Transverse colon (tissue), 3 donors: Measurements from ENCODE around the gene UNC119.

ENCODE experiments used
- EP300 ChIP-seq: sonication (generic); formaldehyde crosslinking; IDR thresholded peaks from one replicate; pipeline ENCODE4 v1.6.1; 2017; ENCODE audit warnings: antibody characterized with exemption, low read depth
- POLR2A ChIP-seq: fragments of 450-650 bp; IDR thresholded peaks from one replicate; pipeline ENCODE4 v1.6.1; 2016; ENCODE audit warnings: antibody characterized with exemption, mild to moderate bottlenecking, moderate library complexity
- TF ChIP-seq, protein P1 (sequence below), 5 experiments: fragments of 200-600 bp in 3 of 5; fragments of 450-650 bp in 2 of 5; sonication (generic) in 3 of 5; IDR thresholded peaks; 1 replicate in 2 of 5; 2 replicates in 3 of 5; pipeline ENCODE4 v1.5.1; 2016 to 2017; ENCODE audit warnings: antibody characterized with exemption in 5 of 5, inconsistent platforms in 3 of 5, mild to moderate bottlenecking in 2 of 5, moderate library complexity in 1 of 5

DNA sequence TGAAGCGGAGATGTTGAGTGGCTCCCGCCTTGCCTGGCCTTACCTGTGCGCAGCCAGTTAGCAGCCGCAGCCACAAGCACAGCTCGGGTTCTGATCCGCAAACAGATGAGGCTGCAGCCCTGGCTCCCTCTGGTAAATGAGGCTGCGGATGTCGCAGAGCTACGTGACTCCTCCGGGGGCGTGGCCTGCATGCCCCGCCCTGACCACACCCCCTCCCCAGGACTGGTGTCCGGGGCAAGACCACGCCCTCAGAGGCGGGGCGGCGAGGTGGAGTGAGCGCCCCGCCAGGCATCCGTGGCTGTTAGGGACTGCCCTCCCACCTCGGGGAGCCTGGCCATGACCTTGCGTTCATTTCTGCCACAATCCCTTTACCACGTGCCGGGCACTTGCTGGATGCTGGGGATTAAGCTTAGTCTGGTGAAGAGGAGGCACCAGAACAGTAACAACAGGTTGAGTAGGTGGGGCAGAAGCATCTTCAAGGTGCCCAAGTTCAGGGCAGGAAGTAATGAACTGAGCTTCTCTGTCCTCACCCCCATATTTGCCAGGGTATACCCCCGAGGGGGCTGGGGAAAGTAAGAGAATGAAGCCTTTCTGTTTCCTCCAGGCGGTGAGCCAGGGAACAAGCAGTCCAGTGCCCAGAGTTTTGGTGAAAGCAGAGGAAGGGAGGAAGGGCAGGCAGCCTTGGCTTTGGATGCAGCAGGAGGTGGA, 24.5 kb upstream of the UNC119 start, which contains the start of gene ALDOC:
- TF ChIP-seq, protein P1, sequence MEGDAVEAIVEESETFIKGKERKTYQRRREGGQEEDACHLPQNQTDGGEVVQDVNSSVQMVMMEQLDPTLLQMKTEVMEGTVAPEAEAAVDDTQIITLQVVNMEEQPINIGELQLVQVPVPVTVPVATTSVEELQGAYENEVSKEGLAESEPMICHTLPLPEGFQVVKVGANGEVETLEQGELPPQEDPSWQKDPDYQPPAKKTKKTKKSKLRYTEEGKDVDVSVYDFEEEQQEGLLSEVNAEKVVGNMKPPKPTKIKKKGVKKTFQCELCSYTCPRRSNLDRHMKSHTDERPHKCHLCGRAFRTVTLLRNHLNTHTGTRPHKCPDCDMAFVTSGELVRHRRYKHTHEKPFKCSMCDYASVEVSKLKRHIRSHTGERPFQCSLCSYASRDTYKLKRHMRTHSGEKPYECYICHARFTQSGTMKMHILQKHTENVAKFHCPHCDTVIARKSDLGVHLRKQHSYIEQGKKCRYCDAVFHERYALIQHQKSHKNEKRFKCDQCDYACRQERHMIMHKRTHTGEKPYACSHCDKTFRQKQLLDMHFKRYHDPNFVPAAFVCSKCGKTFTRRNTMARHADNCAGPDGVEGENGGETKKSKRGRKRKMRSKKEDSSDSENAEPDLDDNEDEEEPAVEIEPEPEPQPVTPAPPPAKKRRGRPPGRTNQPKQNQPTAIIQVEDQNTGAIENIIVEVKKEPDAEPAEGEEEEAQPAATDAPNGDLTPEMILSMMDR (IDR thresholded peaks at IDR 0.05), result no peak
- TF ChIP-seq EP300 (no peak), POLR2A (peak; percentile 91)
